SH-SY5Y (cell line): Measurements from ENCODE around the gene MECR.

Experiments used
- GATA2 ChIP-seq: IDR thresholded peaks from 2 replicates; pipeline ENCODE4 v1.6.1; 2011; ENCODE audit warnings: mild to moderate bottlenecking, low read depth, low read length
- GATA3 ChIP-seq: IDR thresholded peaks from 2 replicates; pipeline ENCODE4 v1.6.1; 2011; ENCODE audit warnings: low read depth, mild to moderate bottlenecking, low read length, moderate library complexity

- no peak for TF ChIP-seq GATA2
- no peak for TF ChIP-seq GATA3
Measured at GRCh38 chr1:29245876-29246275, 15.1 kb upstream of the MECR start.
